PC-3 (cell line): Measurements from ENCODE around the gene SNRNP25.

Source experiments
- CTCF ChIP-seq: fragments of 300-600 bp; sonication (generic); conservative IDR thresholded peaks from 2 replicates; pipeline ENCODE4 v1.5.1; 2017; ENCODE audit warnings: antibody characterized with exemption, low read depth, mild to moderate bottlenecking, low read length
- EZH2 ChIP-seq: fragments of 300-600 bp; sonication (generic); IDR thresholded peaks from one replicate; pipeline ENCODE4 v1.6.1; 2017; ENCODE audit warnings: antibody characterized with exemption, mild to moderate bottlenecking, low read length; ENCODE audit not compliant: unreplicated experiment
- EZH2phosphoT487 ChIP-seq: fragments of 300-600 bp; sonication (generic); IDR thresholded peaks from 2 replicates; pipeline ENCODE4 v1.6.1; 2018; ENCODE audit warnings: mild to moderate bottlenecking, antibody characterized with exemption, low read length, borderline replicate concordance

- no peak for TF ChIP-seq CTCF
- no peak for TF ChIP-seq EZH2
- no peak for TF ChIP-seq EZH2phosphoT487
These were observed 581 bp downstream of the SNRNP25 start for GRCh38 chr16:54237-54581.
